ENCODE measurements around the gene IFNAR2.

DNA sequence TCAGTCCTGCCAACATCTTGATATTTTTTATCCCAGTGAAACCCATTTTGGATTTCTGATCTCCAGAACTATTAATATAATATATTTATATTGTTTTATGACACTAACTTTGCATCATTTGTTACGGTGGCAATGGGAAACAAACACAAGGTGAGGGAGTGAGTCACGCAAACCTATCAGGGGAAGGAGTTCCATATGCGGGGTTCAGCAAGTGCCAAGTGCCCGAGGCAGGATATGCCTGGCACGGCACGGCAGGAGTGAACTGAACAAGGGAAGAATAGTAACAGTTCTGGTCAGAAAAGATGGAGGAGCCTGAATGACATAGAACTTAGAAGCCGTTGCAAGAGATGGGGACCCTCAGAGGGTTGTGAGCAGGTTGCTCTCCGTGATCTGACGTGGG lies 28.7 kb downstream of the IFNAR2 start:
- TF ChIP-seq YY1 (IDR thresholded peaks at IDR 0.05; ENCODE audit: insufficient read depth, insufficient read length) (no peak), SUZ12 (IDR thresholded peaks at IDR 0.05; ENCODE audit: extremely low read depth, insufficient read depth, insufficient read length) (no peak)

Measured in NT2/D1 (cell line).